ENCODE results near the gene ZNF117. TPM values are rescaled to one million over a fixed set of nuclear protein-coding genes. Genes with fewer than 3 reads are reported as not detected.

The ZNF117 gene
- total RNA-seq, 2 donors from 2014 or later, result 6.1 to 26.8 TPM

GRCh38 chr7:64997164-64997908 is 6.5 kb upstream of the ZNF117 start:
- Histone ChIP-seq H3K36me3 (no peaks in the 10 kb centered on the region), H3K4me3 (no peak overlapping the region), H3K27me3 (replicated peaks; ENCODE audit: insufficient read depth) (no peaks in the 10 kb centered on the region), H3K4me1 (replicated peaks) (no peaks in the 10 kb centered on the region), H3K27ac (peak overlapping the region; percentile 49 to 51), H3K9me3 (no peaks in the 10 kb centered on the region)
- DNase-seq (ENCODE audit: low spot score), result no peak
- WGBS, result 85% methylated on average over 12 of the region's 12 CpGs
- intact Hi-C loops (cut with DNase I), result no loop called here
- TF ChIP-seq POLR2A (IDR thresholded peaks at IDR 0.05) (no peak), POLR2AphosphoS5 (IDR thresholded peaks at IDR 0.05) (no peak), CTCF (IDR thresholded peaks at IDR 0.05) (no peak)

- TF ChIP-seq POLR2A (IDR thresholded peaks at IDR 0.05) (no peak), POLR2AphosphoS5 (IDR thresholded peaks at IDR 0.05) (no peak), CTCF (IDR thresholded peaks at IDR 0.05) (no peak)
- intact Hi-C loops (cut with DNase I), result no loop called here
- Histone ChIP-seq H3K9me3 (no peaks in the 10 kb centered on the region), H3K4me1 (replicated peaks) (no peaks in the 10 kb centered on the region), H3K4me3 (no peak overlapping the region), H3K27ac (no peak overlapping the region), H3K27me3 (replicated peaks; ENCODE audit: insufficient read depth) (no peaks in the 10 kb centered on the region), H3K36me3 (no peaks in the 10 kb centered on the region)
- whole genome bisulfite sequencing, result 100% methylated on average over 2 of the region's 2 CpGs
- DNase-seq (ENCODE audit: low spot score), result no peak
These were observed 5.5 kb upstream of the ZNF117 start for GRCh38 chr7:64996305-64996704.

- DNase-seq (ENCODE audit: low spot score), result no peak
- 96% methylated on average over 7 of the region's 7 CpGs for WGBS
- H3K27me3 ChIP-seq (replicated peaks; ENCODE audit: insufficient read depth), result no peaks in the 10 kb centered on the region
- intact Hi-C loops (cut with DNase I), result no loop called here
- TF ChIP-seq POLR2A (IDR thresholded peaks at IDR 0.05) (no peak), POLR2AphosphoS5 (IDR thresholded peaks at IDR 0.05) (no peak), CTCF (IDR thresholded peaks at IDR 0.05) (no peak)
- no peaks in the 10 kb centered on the region for H3K36me3 ChIP-seq
- H3K4me3 ChIP-seq, result no peak overlapping the region
- no peaks in the 10 kb centered on the region for H3K4me1 ChIP-seq (replicated peaks)
- H3K27ac ChIP-seq, result no peak overlapping the region
- no peaks in the 10 kb centered on the region for H3K9me3 ChIP-seq
These were observed 3.1 kb upstream of the ZNF117 start for GRCh38 chr7:64993901-64994300.

- H3K4me3 ChIP-seq, result no peak overlapping the region
- H3K27me3 ChIP-seq (replicated peaks; ENCODE audit: insufficient read depth), result no peaks in the 10 kb centered on the region
- H3K4me1 ChIP-seq (replicated peaks), result no peaks in the 10 kb centered on the region
- no peaks in the 10 kb centered on the region for H3K36me3 ChIP-seq
- TF ChIP-seq CTCF (IDR thresholded peaks at IDR 0.05) (no peak), POLR2A (IDR thresholded peaks at IDR 0.05) (no peak), POLR2AphosphoS5 (IDR thresholded peaks at IDR 0.05) (no peak)
- no peak for DNase-seq (ENCODE audit: low spot score)
- no peaks in the 10 kb centered on the region for H3K9me3 ChIP-seq
- WGBS, result 100% methylated on average over 2 of the region's 5 CpGs
- intact Hi-C loops (cut with DNase I), result no loop called here
- no peak overlapping the region for H3K27ac ChIP-seq
These were observed 2.1 kb upstream of the ZNF117 start for GRCh38 chr7:64992971-64993370.

GRCh38 chr7:64990216-64990615 is 620 bp downstream of the ZNF117 start:
- Histone ChIP-seq H3K4me3 (no peak overlapping the region), H3K27ac (no peak overlapping the region), H3K4me1 (replicated peaks) (no peaks in the 10 kb centered on the region), H3K27me3 (replicated peaks; ENCODE audit: insufficient read depth) (no peaks in the 10 kb centered on the region), H3K36me3 (no peaks in the 10 kb centered on the region), H3K9me3 (no peaks in the 10 kb centered on the region)
- DNase-seq (ENCODE audit: low spot score), result no peak
- TF ChIP-seq POLR2A (IDR thresholded peaks at IDR 0.05) (no peak), POLR2AphosphoS5 (IDR thresholded peaks at IDR 0.05) (no peak), CTCF (IDR thresholded peaks at IDR 0.05) (no peak)
- intact Hi-C loops (cut with DNase I), result no loop called here
- WGBS, result 67% methylated on average over 7 of the region's 7 CpGs

All from prostate gland (tissue), 2 donors.